ENCODE results near the gene TAS2R43.
"Not testable (repeated sequence)": the region's sequence is repeated elsewhere in the genome, so short reads cannot be mapped to it uniquely, and the experiment has no call there.

Gene TAS2R43

GRCh38 chr12:11059041-11059440 lies 33.1 kb downstream of the TAS2R43 start:
- DNase-seq: no peak

DNA sequence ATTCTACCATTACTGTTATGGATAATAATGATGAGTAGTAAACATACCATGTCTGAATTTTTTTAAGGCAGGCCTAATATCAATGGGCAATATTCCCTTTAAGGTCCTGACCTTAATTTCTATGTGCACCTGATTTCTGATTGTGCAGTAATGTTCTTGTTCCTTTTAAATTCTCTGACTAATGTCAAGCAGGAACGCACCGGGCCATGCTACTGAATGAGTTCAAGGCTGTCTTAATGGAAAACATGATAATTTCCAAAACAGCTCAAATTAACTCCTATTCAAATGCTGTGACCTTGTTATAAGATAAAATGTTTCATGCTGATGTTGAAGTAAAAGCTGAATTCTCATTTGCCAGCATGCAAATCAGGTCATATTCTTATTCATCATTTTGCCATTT lies 36.8 kb downstream of the TAS2R43 start:
- no peak for DNase-seq

DNA sequence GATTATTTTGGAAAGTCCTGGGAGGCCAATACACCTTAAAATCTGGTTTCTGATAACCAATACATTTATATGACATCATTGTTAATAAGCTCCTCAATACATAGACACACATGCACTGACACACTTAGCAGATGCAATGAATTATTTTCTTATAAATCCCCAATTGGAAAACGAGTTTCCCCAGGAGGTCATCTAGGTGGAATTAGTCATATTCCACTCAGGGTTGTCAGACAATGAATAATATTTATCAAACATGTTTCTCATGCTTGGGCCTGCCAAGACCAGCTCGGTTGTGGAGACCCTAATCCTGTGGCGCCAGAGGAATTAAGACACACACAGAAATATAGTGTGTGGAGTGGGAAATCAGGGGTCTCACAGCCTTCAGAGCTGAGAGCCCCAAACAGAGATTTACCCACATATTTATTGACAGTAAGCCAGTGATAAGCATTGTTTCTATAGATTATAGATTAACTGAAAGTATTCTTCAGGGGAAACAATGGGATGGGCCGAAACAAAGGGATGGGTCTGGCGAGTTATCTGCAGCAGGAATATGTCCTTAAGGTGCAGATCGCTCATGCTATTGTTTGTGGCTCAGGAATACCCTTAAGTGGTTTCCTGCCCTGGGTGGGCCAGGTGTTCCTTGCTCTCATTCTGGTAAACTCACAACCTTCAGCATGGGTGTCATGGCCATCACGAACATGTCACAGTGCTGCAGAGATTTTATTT lies 42.1 kb downstream of the TAS2R43 start:
- not testable (repeated sequence) for DNase-seq

- DNase-seq: not testable (repeated sequence)
These were observed 50.7 kb downstream of the TAS2R43 start for GRCh38 chr12:11041366-11041765.

Data from DMS153 (cell line).